HCT116 (cell line): Measurements from ENCODE around the gene SSH2.
A peak's percentile ranks its signal among the peaks of the same experiment; 100 is the strongest.

Experiments
- CEBPB ChIP-seq: IDR thresholded peaks from 2 replicates; pipeline ENCODE4 v1.6.1; 2012; ENCODE audit warnings: low read depth
- CTCF ChIP-seq, 3 experiments: fragments of 200-600 bp in 1 of 3; sonication (generic) in 1 of 3; IDR thresholded peaks in 2 of 3; conservative IDR thresholded peaks in 1 of 3; 2 replicates each; pipeline ENCODE4 v1.5.1; 2012 to 2017; ENCODE audit warnings: low read depth in 2 of 3, low read length in 2 of 3, antibody characterized with exemption in 1 of 3, borderline replicate concordance in 1 of 3, control low read depth in 1 of 3, mild to moderate bottlenecking in 1 of 3, mixed read lengths in 1 of 3, mixed run types in 1 of 3, moderate library complexity in 1 of 3; ENCODE audit not compliant: insufficient read depth in 1 of 3

- TF ChIP-seq CTCF (IDR thresholded peaks at IDR 0.05 in 2 of 3, conservative IDR thresholded peaks at IDR 0.05 in 1 of 3; ENCODE audit: borderline replicate concordance in 1 of 3, insufficient read depth in 1 of 3, low read depth in 2 of 3, low read length in 2 of 3): peak; percentile 69 to 81 (median 71)
- no peak for TF ChIP-seq CEBPB
Measured at GRCh38 chr17:29778956-29779811, 150.8 kb downstream of the SSH2 start.
